Prostate gland (tissue), 2 donors: ENCODE results near the gene APCDD1L. TPM values are rescaled to one million over a fixed set of nuclear protein-coding genes. Genes with fewer than 3 reads are reported as not detected.

Source experiments
- DNase-seq: peaks from one replicate; pipeline ENCODE4 v3.0.0-alpha.2; 2019; ENCODE audit warnings: low spot score
- H3K27ac ChIP-seq, 2 donors: fragments of 200-600 bp; sonication (generic); 2 replicates each; pipeline ENCODE4 v1.5.1; 2017 to 2019
- H3K27me3 ChIP-seq: fragments of 200-600 bp; sonication (generic); replicated peaks from 2 replicates; pipeline ENCODE4 v1.5.1; 2019; ENCODE audit not compliant: insufficient read depth
- H3K36me3 ChIP-seq, 2 donors: fragments of 200-600 bp; sonication (generic); 1 replicate in 1 of 2; 2 replicates in 1 of 2; pipeline versions ENCODE4 v1.5.1 to v1.8.1; 2017 to 2019
- H3K4me1 ChIP-seq: fragments of 200-600 bp; sonication (generic); replicated peaks from 2 replicates; pipeline ENCODE4 v1.5.1; 2019
- H3K4me3 ChIP-seq, 2 donors: fragments of 200-600 bp; sonication (generic); 2 replicates each; pipeline ENCODE4 v1.5.1; 2017 to 2019
- H3K9me3 ChIP-seq: fragments of 200-600 bp; sonication (generic); 2 replicates; pipeline ENCODE4 v1.5.1; 2017
- POLR2A ChIP-seq: fragments of 450-650 bp; IDR thresholded peaks from one replicate; pipeline ENCODE4 v1.6.1; 2016; ENCODE audit warnings: antibody characterized with exemption, mild to moderate bottlenecking
- POLR2AphosphoS5 ChIP-seq: sonication (generic); formaldehyde crosslinking; IDR thresholded peaks from one replicate; pipeline ENCODE4 v1.6.1; 2017; ENCODE audit warnings: antibody characterized with exemption
- WGBS: methylation state at CpG from one replicate; pipeline ENCODE4 v1.1.5; 2018; 5-methylcytosine and 5-hydroxymethylcytosine counted together
- intact Hi-C: fragments of 100-400 bp; cut with DNase I; formaldehyde crosslinking; loops from one replicate; pipeline ENCODE4 v1.14.2; 2022
- total RNA-seq, 2 donors: library from RNA; depleted of rRNA; stranded (reverse); fragments of >200 nt; gene quantifications; one replicate each; pipeline ENCODE4 v1.1.0, GENCODE V29; 2016
- TF ChIP-seq, protein P1 (sequence below), 4 experiments: fragments of 200-600 bp in 2 of 4; fragments of 450-650 bp in 2 of 4; sonication (generic) in 2 of 4; IDR thresholded peaks; 1 replicate in 3 of 4; 2 replicates in 1 of 4; pipeline ENCODE4 v1.5.1; 2016 to 2019; ENCODE audit warnings: antibody characterized with exemption in 4 of 4, mild to moderate bottlenecking in 2 of 4, moderate library complexity in 2 of 4

APCDD1L gene
- total RNA-seq, 2 donors from 2014 or later = 0.23 to 0.46 TPM

DNA sequence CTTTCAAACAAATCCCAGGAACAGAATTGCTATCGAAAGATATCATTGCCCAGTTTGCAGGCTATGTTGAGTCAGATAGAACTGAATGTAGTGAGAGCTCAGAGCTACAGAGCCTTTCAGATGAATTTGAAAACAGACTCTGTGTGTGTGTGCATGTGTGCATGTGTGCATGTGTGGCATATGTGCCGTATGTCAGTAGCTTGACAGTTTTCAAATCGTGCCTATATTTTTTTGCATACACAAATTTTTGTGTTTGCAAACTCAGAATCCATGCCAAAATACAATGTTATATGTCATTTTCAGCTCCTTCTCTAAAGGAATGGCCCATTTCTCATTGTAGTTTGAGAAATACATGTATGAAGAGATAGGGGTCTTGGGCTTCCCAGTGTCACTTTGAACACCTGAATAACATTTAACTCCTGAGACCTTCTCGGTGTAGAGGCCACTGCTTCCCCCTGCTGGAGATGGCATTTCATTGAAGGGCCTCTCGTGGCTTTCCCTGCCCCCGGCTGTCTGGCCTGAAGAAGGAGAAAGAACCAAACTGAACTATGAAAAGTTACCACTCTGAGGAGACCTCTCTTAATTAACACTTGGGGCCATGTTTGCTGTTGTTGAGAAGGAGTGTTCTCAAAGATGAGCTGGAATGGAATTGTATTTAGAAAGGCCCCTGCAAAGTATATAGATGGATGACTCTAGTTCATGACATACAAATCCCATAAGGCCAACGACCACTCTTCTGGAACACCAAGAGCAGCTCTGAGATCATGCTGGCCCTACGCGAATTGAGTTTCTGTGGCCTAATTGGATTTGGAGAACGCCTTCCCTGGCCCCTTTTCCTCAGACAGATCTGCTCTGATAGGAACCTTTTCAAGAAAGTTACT lies 67.4 kb downstream of the APCDD1L start:
- DNase-seq = peak; percentile 25
- Histone ChIP-seq H3K9me3 (no peaks in the 10 kb centered on the region), H3K36me3 (no peaks in the 10 kb centered on the region), H3K4me1 (no peaks in the 10 kb centered on the region), H3K4me3 (no peak overlapping the region), H3K27me3 (no peaks in the 10 kb centered on the region), H3K27ac (no peak overlapping the region)
- TF ChIP-seq, protein P1, sequence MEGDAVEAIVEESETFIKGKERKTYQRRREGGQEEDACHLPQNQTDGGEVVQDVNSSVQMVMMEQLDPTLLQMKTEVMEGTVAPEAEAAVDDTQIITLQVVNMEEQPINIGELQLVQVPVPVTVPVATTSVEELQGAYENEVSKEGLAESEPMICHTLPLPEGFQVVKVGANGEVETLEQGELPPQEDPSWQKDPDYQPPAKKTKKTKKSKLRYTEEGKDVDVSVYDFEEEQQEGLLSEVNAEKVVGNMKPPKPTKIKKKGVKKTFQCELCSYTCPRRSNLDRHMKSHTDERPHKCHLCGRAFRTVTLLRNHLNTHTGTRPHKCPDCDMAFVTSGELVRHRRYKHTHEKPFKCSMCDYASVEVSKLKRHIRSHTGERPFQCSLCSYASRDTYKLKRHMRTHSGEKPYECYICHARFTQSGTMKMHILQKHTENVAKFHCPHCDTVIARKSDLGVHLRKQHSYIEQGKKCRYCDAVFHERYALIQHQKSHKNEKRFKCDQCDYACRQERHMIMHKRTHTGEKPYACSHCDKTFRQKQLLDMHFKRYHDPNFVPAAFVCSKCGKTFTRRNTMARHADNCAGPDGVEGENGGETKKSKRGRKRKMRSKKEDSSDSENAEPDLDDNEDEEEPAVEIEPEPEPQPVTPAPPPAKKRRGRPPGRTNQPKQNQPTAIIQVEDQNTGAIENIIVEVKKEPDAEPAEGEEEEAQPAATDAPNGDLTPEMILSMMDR (IDR thresholded peaks at IDR 0.05) = peak in 3 of 4 experiments; percentile 33 to 60 (median 40)
- no peak for TF ChIP-seq POLR2AphosphoS5
- WGBS = 75% methylated on average over 10 of the region's 10 CpGs
- intact Hi-C loops = loop anchor here (5.0 kb wide), 1 partner anchor 210 kb away; no protein-coding TSS in a partner anchor

DNA sequence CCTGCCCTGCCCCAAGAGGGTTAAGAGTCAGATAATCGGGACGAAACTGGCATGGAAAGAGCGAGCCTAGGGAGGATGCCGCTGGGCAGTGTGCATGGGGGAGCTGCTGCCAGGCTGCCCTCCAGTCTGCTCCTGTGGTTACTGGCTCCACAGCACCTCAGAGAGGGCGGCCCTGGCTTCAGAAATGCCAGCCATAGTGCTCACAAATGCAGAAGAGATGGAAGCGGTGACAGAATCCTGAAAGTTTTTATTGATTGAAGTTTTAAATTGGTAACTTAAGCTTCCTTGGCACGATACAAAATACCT lies 68.3 kb downstream of the APCDD1L start:
- intact Hi-C loops = loop anchor here (5.0 kb wide), 1 partner anchor 210 kb away; no protein-coding TSS in a partner anchor
- Histone ChIP-seq H3K36me3 (no peaks in the 10 kb centered on the region), H3K9me3 (no peaks in the 10 kb centered on the region), H3K4me1 (no peaks in the 10 kb centered on the region), H3K27ac (no peak overlapping the region), H3K4me3 (no peak overlapping the region), H3K27me3 (no peaks in the 10 kb centered on the region)
- no peak for DNase-seq
- 74% methylated on average over 7 of the region's 7 CpGs for WGBS
- TF ChIP-seq POLR2AphosphoS5 (no peak), POLR2A (no peak)
- TF ChIP-seq, protein P1 (IDR thresholded peaks at IDR 0.05) = no peak

DNA sequence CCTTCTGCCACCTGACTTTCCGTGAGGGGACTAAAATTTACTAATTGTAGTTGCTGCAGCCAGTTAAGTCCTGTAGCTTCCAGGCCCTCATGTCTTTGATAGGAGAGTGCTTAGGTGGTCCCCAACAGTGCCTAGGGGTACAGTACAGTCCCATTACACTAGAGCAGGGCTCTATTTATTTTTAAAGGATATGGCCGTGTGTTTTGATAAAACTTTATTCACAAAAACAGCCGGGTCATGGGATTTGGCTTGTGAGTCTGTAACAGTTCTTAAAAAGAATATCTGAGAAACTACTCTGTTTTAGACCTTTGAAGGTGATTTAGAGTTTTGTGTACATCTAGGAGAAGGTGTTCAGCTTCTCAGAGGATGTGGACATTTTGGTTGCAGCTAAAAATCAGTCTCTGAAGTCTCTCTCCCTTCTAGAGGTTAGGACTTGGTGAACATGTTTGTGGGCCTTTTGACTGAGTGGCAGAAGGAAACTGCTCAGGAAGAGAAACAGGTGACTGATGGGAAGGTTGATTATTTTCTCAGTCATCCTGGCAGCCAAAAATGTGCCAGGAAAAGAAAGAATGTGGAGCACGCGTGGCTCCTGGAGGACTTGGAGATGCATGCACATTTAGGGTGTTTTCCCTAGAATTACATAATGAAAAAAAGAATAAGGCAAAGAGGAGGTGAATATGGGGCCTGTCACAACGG lies 68.8 kb downstream of the APCDD1L start:
- no peak for DNase-seq
- H3K9me3 ChIP-seq = no peaks in the 10 kb centered on the region
- no peak overlapping the region for H3K27ac ChIP-seq
- TF ChIP-seq, protein P1 (IDR thresholded peaks at IDR 0.05) = no peak
- TF ChIP-seq POLR2AphosphoS5 = no peak
- TF ChIP-seq POLR2A = no peak
- no peaks in the 10 kb centered on the region for H3K36me3 ChIP-seq
- H3K4me3 ChIP-seq = no peak overlapping the region
- 82% methylated on average over 6 of the region's 6 CpGs for WGBS
- intact Hi-C loops = loop anchor here (5.0 kb wide), 1 partner anchor 209 kb away; no protein-coding TSS in a partner anchor
- H3K4me1 ChIP-seq = no peaks in the 10 kb centered on the region
- no peaks in the 10 kb centered on the region for H3K27me3 ChIP-seq

DNA sequence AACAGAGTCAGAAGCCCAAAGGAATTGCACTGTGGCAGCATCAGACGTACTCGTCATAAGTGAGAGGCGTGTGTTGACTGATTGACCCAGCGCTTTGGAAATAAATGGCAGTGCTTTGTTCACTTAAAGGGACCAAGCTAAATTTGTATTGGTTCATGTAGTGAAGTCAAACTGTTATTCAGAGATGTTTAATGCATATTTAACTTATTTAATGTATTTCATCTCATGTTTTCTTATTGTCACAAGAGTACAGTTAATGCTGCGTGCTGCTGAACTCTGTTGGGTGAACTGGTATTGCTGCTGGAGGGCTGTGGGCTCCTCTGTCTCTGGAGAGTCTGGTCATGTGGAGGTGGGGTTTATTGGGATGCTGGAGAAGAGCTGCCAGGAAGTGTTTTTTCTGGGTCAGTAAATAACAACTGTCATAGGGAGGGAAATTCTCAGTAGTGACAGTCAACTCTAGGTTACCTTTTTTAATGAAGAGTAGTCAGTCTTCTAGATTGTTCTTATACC lies 70.4 kb downstream of the APCDD1L start:
- Histone ChIP-seq H3K36me3 (no peaks in the 10 kb centered on the region), H3K27me3 (no peaks in the 10 kb centered on the region), H3K9me3 (no peaks in the 10 kb centered on the region), H3K4me1 (no peaks in the 10 kb centered on the region), H3K4me3 (no peak overlapping the region), H3K27ac (no peak overlapping the region)
- DNase-seq = no peak
- TF ChIP-seq POLR2AphosphoS5 (no peak), POLR2A (no peak)
- TF ChIP-seq, protein P1 (IDR thresholded peaks at IDR 0.05) = no peak
- WGBS = 93% methylated on average over 5 of the region's 5 CpGs
- intact Hi-C loops = loop anchor here (5.0 kb wide), 1 partner anchor 208 kb away; no protein-coding TSS in a partner anchor
